Ovary (tissue), 9 donors: Measurements from ENCODE around the gene CARMIL1. TPM values are rescaled to one million over a fixed set of nuclear protein-coding genes. Genes with fewer than 3 reads are reported as not detected.

ENCODE experiments used
- DNase-seq, 5 donors: peaks; one replicate each; pipeline ENCODE4 v3.0.0-alpha.2; 2019 to 2020
- H3K27ac ChIP-seq, 2 donors: fragments of 200-600 bp; one replicate each; pipeline versions ENCODE4 v1.5.1 to v1.8.0; 2019 to 2022
- H3K27me3 ChIP-seq: fragments of 200-600 bp; one replicate; pipeline ENCODE4 v1.8.0; 2022
- H3K36me3 ChIP-seq: fragments of 200-600 bp; sonication (generic); one replicate; pipeline ENCODE4 v1.5.1; 2019
- H3K4me1 ChIP-seq: one replicate; pipeline ENCODE4 v1.8.1; 2013; ENCODE audit warnings: mild to moderate bottlenecking, moderate library complexity; ENCODE audit not compliant: insufficient read depth
- H3K4me3 ChIP-seq: fragments of 200-600 bp; sonication (generic); one replicate; pipeline ENCODE4 v1.5.1; 2017
- H3K9me3 ChIP-seq, 2 donors: fragments of 200-600 bp in 1 of 2; sonication (generic) in 1 of 2; one replicate each; pipeline versions ENCODE4 v1.5.1 to v1.8.1; 2013 to 2019; ENCODE audit warnings: mild to moderate bottlenecking in 1 of 2, moderate library complexity in 1 of 2
- EP300 ChIP-seq: sonication (generic); formaldehyde crosslinking; IDR thresholded peaks from one replicate; pipeline ENCODE4 v1.6.1; 2017; ENCODE audit warnings: antibody characterized with exemption
- POLR2A ChIP-seq: fragments of 450-650 bp; IDR thresholded peaks from one replicate; pipeline ENCODE4 v1.6.1; 2017; ENCODE audit warnings: antibody characterized with exemption, mild to moderate bottlenecking, moderate library complexity
- WGBS, 3 donors: extraction: QIAGEN DNeasy Blood & Tissue Kit in 1 of 3; methylation state at CpG; one replicate each; pipeline versions ENCODE4 v1.1.5 to v1.1.7; 2013 to 2017; 5-methylcytosine and 5-hydroxymethylcytosine counted together
- intact Hi-C, 4 donors: fragments of 100-400 bp; cut with DNase I; formaldehyde crosslinking; loops; one replicate each; pipeline versions ENCODE4 v1.11.0 to v1.15.1; 2022 to 2023
- polyA plus RNA-seq, 2 donors: library from polyadenylated mRNA; stranded (reverse); fragments of 200-250 nt in 1 of 2; fragments of 350-450 nt in 1 of 2; fragmentation: Illumina TruSeq in 1 of 2; extraction: RNeasy Lipid Tissue Mini Kit (QIAGEN cat#74804) in 1 of 2; gene quantifications; one replicate each; pipeline ENCODE4 v1.2.3, GENCODE V29; 2013 to 2014
- total RNA-seq, 7 donors: library from RNA; depleted of rRNA in 2 of 7; stranded (reverse); fragments of >200 nt in 2 of 7; fragmentation: NEBNext Ultra II Directional in 3 of 7; extraction: Animal tissue kit (Norgen Biotek cat#: 25700) in 3 of 7; gene quantifications; one replicate each; pipeline versions ENCODE4 v1.1.0 to v1.2.4, GENCODE V29; 2016 to 2023
- TF ChIP-seq, protein P1 (sequence below), 3 donors: fragments of 450-650 bp in 2 of 3; fragments of 200-600 bp in 1 of 3; IDR thresholded peaks; one replicate each; pipeline versions ENCODE4 v1.5.1 to v1.8.0; 2016 to 2022; ENCODE audit warnings: antibody characterized with exemption in 3 of 3, mild to moderate bottlenecking in 1 of 3
- donor health status: DM: no; HTN: no; CAD: no; lungs with moderate emphysema.
- donor health status: DM: no; HTN: no; CAD: no.
- donor health status: Bipolar disorder and iron deficiency.
- donor health status: DM: yes; HTN: yes; CAD: no.
- donor health status: DM: no; HTN: no; CAD: no.
- donor health status: DM: yes; HTN: yes; CAD: no.

Gene CARMIL1
- total and polyA plus RNA-seq, 9 donors = 6.4 to 25.6 (median 16.8) TPM

DNA sequence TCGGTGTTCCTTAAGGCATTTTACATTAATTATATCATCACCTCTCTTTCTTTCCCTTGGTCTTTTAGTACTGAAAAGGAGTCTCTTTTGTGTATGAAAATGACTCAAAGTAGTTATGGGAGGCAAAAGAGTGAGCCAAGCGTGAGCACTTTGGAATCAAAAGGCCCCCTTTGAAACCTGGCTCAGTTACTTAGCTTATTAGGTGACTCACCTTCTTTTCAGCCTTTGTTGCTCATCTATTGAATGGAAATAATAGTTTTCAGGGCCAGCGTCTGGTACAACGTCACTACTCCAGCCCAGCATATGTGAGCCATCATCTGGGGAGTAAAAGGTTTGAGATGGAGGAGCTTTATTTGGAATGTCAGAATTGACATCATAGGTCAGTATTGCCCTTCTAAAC is 225.5 kb downstream of the CARMIL1 start:
- DNase-seq = no peak
- WGBS, 3 donors = 60 to 65% (median 63%) methylated on average over 4 of the region's 4 CpGs
- Histone ChIP-seq H3K9me3 (no peaks in the 10 kb centered on the region), H3K4me1 (no peaks in the 10 kb centered on the region), H3K27me3 (no peaks in the 10 kb centered on the region), H3K4me3 (no peak overlapping the region), H3K27ac (no peak overlapping the region), H3K36me3 (no peaks in the 10 kb centered on the region)
- TF ChIP-seq, protein P1, sequence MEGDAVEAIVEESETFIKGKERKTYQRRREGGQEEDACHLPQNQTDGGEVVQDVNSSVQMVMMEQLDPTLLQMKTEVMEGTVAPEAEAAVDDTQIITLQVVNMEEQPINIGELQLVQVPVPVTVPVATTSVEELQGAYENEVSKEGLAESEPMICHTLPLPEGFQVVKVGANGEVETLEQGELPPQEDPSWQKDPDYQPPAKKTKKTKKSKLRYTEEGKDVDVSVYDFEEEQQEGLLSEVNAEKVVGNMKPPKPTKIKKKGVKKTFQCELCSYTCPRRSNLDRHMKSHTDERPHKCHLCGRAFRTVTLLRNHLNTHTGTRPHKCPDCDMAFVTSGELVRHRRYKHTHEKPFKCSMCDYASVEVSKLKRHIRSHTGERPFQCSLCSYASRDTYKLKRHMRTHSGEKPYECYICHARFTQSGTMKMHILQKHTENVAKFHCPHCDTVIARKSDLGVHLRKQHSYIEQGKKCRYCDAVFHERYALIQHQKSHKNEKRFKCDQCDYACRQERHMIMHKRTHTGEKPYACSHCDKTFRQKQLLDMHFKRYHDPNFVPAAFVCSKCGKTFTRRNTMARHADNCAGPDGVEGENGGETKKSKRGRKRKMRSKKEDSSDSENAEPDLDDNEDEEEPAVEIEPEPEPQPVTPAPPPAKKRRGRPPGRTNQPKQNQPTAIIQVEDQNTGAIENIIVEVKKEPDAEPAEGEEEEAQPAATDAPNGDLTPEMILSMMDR (IDR thresholded peaks at IDR 0.05) = no peak
- no peak for TF ChIP-seq POLR2A
- no peak for TF ChIP-seq EP300
- intact Hi-C loops = no loop called here

DNA sequence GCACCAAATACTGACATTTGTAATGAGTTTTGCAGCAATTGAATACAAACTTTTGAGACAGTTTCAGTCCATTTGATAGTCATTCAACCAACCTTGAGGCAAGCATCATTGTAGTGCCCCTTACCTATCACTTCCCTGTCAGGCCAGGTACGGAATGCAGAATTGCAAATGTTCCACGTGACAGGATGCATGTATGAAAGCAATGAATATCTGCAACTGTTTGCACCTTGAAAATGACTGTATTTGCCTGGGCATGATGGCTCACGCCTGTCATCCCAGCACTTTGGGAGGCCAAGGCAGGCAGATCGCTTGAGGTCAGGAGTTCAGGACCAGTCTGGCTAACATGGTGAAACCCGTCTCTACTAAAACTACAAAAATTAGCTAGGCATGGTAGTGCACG is 226.8 kb downstream of the CARMIL1 start:
- intact Hi-C loops = no loop called here
- no peaks in the 10 kb centered on the region for H3K27me3 ChIP-seq
- H3K27ac ChIP-seq = no peak overlapping the region
- no peak for DNase-seq
- TF ChIP-seq, protein P1 (IDR thresholded peaks at IDR 0.05) = no peak
- no peak for TF ChIP-seq POLR2A
- no peak for TF ChIP-seq EP300
- H3K9me3 ChIP-seq = no peaks in the 10 kb centered on the region
- no peaks in the 10 kb centered on the region for H3K36me3 ChIP-seq
- no peak overlapping the region for H3K4me3 ChIP-seq
- H3K4me1 ChIP-seq = no peaks in the 10 kb centered on the region
- 85 to 95% (median 93%) methylated on average over 6 of the region's 6 CpGs for WGBS, 3 donors

DNA sequence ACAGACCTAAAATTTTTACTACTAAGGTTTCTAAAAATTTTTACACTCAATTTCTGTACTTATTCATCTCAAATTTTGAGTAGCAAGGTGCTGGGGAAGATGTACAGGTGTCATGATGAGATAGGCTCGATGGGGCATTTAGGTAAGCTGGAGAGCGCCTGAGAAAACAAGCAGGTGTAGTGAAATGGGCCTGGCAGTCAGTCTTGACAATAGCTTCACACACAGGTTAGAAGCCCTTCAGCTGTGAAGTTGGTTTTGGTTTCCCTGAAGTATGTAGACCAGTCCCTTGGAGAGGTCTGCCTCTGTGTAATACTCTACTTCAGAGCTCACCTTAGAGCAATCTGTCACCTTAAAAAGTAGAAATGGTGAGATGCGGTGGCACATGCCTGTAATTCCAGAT is 228.9 kb downstream of the CARMIL1 start:
- Histone ChIP-seq H3K4me3 (no peak overlapping the region), H3K27me3 (no peaks in the 10 kb centered on the region), H3K27ac (no peak overlapping the region), H3K4me1 (no peaks in the 10 kb centered on the region), H3K36me3 (no peaks in the 10 kb centered on the region), H3K9me3 (no peaks in the 10 kb centered on the region)
- TF ChIP-seq EP300 = no peak
- TF ChIP-seq, protein P1 (IDR thresholded peaks at IDR 0.05) = no peak
- no peak for TF ChIP-seq POLR2A
- 87 to 97% (median 95%) methylated on average over 3 of the region's 3 CpGs for WGBS, 3 donors
- no peak for DNase-seq
- intact Hi-C loops = no loop called here

DNA sequence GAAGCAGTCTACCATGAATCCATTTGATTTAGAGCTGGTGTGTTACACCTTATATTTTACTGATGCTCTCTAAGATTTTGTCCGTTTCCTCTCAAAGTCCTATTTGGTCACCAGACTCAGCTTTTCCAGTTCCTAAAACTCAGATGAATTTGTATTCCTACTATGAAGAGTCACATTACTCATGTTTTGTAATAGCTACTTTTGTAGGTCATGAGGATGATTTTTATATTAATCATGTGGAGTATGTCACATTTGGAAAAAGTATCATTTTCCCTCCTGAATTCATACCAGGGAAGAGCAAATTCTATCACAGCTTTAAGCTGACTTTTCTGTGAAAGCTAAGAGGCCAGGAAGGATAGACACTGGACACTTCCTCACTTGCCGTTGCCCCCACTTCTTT is 232.2 kb downstream of the CARMIL1 start:
- no peak overlapping the region for H3K27ac ChIP-seq
- intact Hi-C loops = no loop called here
- WGBS, 3 donors = 81 to 88% (median 84%) methylated on average over 2 of the region's 2 CpGs

More for the DNA sequence above, 232.2 kb downstream of the CARMIL1 start:
- Histone ChIP-seq H3K4me3 (no peak overlapping the region), H3K36me3 (no peaks in the 10 kb centered on the region), H3K27me3 (no peaks in the 10 kb centered on the region), H3K4me1 (peaks cover 3% of the 10 kb centered on the region), H3K9me3 (no peaks in the 10 kb centered on the region)
- DNase-seq = no peak
- TF ChIP-seq POLR2A (no peak), EP300 (no peak)
- TF ChIP-seq, protein P1 (IDR thresholded peaks at IDR 0.05) = no peak
